Stimulated activated CD4-positive, alpha-beta T cell treated with anti-CD3 and anti-CD28 coated beads, Interleukin-4, amount 100 ng/mL, for 1 hour (primary cell): ENCODE data around the gene NR3C2.
"Not testable (repeated sequence)": the region's sequence is repeated elsewhere in the genome, so short reads cannot be mapped to it uniquely, and the experiment has no call there.

Experiments used
- DNase-seq: peaks from one replicate; pipeline ENCODE4 v3.0.0-alpha.2; 2020

The NR3C2 gene

GRCh38 chr4:148152868-148153625, 289.2 kb downstream of the NR3C2 start:
- no peak for DNase-seq

DNA sequence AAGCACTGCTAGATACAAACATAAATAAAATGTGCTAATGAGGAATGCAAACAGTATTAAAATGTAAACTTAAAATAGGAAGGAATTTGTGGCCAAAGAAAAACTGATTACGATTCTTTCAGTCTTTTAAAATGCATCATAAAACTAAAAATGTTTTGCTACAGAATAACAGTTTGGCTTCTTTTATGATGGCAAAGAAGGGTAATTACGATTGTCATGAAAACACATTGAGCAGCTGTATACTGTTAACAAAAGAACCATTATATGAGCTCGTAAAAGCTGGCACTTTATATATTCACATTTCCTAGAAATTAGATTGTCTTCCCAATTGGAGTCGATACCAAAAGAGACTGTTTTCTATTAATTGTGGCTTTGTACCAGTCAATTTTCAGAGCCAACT, 290.4 kb downstream of the NR3C2 start:
- no peak for DNase-seq

GRCh38 chr4:148145475-148145874, 296.7 kb downstream of the NR3C2 start:
- DNase-seq, result no peak

DNA sequence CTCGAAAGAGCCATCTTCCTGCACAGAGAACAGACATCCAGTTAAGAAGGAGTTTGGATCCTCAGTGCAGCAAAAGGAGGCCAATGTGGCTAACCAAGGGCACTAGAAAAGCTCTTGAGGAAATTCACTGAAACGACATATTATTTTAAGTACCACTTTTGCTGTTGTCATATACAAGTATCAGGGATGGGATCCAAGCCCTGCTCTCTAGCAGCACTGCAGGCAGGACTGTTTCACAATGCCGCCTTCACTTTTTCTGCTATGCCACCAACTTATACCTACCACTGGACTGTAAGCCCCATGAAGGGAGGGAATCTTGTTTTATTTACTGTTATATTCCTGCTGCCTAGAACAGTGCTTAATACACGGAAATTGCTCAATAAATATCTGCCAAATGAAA, 299.0 kb downstream of the NR3C2 start:
- no peak for DNase-seq

GRCh38 chr4:148141501-148141900, 300.7 kb downstream of the NR3C2 start:
- DNase-seq, result no peak

DNA sequence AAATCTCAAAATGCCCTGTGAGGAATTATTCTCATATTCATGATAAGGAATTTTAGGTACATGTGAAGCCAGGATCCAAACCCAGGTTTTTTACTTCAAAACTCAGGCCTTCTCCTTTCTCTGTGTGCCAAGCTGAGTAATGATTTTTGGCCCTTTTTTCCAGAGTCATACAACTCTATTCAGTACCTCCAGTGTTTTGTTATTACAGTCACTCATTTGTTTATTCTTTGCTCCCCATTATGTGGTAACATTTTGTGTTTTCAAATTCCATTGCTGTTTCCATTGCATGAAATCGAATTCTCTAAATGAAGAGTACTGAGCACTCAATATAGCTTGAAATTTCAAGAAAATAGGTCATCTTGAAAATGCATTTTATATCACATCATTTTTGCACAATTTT, 315.4 kb downstream of the NR3C2 start:
- no peak for DNase-seq

DNA sequence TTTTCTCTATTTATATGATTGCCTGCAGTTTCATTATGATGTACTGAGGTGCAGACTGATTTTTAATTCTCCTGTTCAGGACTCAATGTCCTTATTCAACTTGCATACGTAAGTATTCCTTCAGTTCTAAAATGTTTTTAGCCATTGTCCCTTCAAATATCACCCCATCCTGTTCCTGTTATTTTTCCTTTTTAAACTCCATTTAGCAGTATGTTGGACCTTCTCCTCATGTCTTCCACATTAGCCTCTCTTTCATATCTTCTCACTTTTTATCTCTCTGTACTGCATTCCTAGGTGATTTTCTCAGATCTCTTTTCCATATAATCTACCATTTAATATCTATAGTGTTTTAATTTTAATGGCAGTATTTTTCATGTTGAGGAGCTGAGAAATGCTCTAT, 317.7 kb downstream of the NR3C2 start:
- DNase-seq, result no peak

DNA sequence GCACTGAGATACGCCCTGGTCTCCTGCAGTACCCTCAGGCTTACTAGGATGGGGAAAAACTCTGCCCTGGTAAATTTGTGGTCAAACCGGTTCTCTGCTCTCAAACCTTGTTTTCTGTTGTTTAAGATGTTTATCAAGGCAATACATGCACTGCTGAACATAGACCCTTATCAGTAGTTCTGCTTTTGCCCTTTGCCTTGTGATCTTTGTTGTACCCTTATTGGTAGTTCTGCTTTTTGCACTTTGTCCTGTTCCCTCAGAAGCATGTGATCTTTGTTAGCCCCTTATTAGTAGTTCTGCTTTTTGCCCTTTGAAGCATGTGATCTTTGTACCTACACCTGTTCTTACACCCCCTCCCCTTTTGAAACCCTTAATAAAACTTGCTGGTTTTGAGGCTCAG, 319.1 kb downstream of the NR3C2 start:
- not testable (repeated sequence) for DNase-seq

DNA sequence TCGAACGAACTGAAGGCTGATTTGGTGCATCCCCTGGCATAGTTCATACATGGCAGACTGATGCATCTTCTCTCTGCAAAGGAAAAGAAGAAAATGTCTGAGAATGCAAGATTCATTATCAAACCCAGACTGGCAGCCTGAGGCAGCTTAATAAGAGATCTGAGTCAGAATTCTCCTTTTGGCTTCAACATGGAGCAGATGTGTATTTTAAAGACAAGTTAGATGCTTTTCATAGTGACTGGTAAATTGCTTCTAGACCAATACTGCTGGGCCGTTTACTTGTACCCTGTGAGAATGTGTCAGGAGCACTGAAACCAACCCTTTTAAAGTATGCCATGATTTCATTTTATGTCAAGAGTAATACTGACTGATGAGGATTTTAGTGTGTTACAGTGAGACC, 322.0 kb downstream of the NR3C2 start:
- no peak for DNase-seq

DNA sequence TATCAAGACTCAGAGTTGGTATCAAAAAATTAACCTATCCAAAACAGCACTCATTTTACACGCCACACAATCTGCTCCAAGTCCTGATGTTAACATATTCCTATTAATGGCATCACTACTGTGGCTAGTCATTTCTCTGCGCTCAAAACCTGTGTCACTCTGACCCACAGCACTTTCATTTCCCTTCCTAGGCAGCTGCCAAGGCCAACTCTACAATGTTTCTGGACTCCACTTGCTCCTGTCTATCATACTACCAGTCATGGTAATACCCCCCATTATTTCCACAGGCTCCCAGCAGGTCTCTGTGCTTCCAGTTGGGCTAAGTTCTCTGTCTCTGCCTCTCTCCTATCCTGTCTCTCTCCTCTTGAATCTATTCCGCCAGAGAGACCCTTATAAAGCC, 323.6 kb downstream of the NR3C2 start:
- DNase-seq, result no peak

GRCh38 chr4:148118179-148118578, 324.0 kb downstream of the NR3C2 start:
- no peak for DNase-seq

DNA sequence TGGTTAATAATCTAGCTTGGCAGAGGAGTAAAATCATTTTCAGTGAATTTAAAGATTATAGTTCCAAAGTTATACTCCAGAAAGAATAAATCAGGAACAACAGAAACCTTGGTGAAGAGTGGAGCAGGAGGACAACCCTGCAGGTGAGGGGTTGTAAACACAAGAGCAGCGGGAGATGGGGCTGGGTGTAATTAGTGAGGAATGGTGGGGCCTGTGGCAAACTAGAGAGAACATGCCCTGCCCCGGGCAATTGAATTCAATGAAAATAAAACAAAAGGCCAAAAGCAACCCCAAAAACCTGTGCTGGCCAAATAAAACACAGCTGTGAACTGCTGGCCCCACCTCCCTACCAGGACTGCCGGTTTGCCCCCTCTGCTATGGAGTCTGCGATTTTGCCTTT, 325.2 kb downstream of the NR3C2 start:
- no peak for DNase-seq

GRCh38 chr4:148116264-148116663, 325.9 kb downstream of the NR3C2 start:
- DNase-seq, result no peak

DNA sequence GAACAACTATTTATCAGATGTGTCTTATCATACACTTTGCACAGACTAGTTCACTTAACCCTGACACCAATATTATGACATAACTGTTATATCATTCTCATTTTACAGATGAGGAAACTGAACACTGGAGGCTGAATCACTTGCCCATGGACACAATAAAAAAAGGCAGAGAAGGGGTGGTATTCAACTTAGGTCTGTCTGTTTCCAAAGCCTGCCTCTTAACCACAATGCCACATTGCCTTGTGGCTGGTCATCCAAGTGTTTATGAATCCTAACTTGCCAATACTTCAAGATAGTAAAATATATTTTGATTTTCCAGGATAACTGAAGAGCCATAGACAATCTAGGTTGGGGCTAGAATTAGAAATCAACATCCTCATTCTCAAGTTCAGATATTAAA, 327.8 kb downstream of the NR3C2 start:
- DNase-seq, result no peak

- no peak for DNase-seq
Measured at GRCh38 chr4:148112231-148112982, 329.8 kb downstream of the NR3C2 start.

GRCh38 chr4:148110169-148110568, 332.0 kb downstream of the NR3C2 start:
- no peak for DNase-seq

- no peak for DNase-seq
Measured at GRCh38 chr4:148109216-148109615, 333.0 kb downstream of the NR3C2 start.

- DNase-seq, result no peak
Measured at GRCh38 chr4:148108766-148109165, 333.4 kb downstream of the NR3C2 start.

GRCh38 chr4:148103597-148104355, 338.4 kb downstream of the NR3C2 start:
- DNase-seq, result no peak

GRCh38 chr4:148101790-148102189, 340.4 kb downstream of the NR3C2 start:
- DNase-seq, result no peak

DNA sequence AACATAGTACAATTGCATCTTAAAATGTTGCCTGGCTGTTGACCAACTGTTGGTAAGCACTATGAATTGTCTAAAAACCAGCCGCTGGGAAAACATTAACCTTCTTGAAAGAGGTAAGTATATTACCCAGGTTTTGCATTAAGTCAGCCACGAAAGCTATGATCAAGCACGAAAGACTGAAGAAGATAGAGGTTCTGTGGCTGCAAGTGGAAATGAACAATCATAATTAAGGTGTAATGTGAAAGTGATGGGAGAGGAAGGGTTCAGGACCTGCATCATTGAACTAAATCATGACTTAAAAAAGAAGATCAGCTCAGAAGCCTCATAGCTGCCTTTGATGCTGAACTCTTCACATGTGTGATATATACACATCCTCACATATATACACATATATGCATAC, 341.0 kb downstream of the NR3C2 start:
- DNase-seq, result no peak

GRCh38 chr4:148097801-148098200, 344.4 kb downstream of the NR3C2 start:
- DNase-seq, result no peak

DNA sequence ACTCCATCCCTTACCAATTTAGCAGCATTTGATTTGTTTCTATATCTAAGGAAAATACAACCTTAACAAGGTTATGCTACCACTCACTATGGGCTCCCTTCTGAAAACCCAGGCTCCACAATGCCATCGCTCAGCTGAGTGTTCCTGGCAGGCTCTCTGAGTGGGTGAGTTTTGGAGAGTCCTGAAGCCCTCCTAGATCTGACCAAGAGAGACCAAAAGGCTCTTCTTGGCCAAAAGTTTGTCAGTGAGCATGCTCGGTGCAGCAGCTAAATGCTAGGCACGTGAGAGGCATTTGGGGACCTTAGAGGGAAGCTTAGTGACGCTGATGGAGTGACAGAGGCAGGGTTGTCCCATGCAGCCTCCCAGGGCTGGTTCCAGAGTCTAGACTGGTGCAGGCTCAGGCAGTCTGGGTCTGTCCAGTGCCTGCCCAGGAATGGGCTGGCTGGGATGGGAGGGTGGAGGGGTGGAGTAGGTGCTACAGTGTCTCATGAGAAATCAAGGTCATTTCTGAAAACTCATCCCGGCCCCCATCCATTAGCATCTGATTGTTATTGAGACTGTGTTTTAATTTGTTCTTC, 346.8 kb downstream of the NR3C2 start:
- DNase-seq, result no peak
